ENCODE results near the gene ZSCAN25. TPM values are rescaled to one million over a fixed set of nuclear protein-coding genes. Genes with fewer than 3 reads are reported as not detected.
"Not testable (repeated sequence)": the region's sequence is repeated elsewhere in the genome, so short reads cannot be mapped to it uniquely, and the experiment has no call there.

ZSCAN25 gene
- total RNA-seq, 2 donors from 2014 or later, result 9.4 to 9.7 TPM

- ATAC-seq, result no peak
- intact Hi-C loops (cut with DNase I), result loop anchor here in 1 of 2 donors (10.0 kb wide), 1 partner anchor 206 kb away; no protein-coding TSS in a partner anchor
These were observed 22.0 kb downstream of the ZSCAN25 start for GRCh38 chr7:99638731-99639130.

GRCh38 chr7:99639267-99639666 is 22.5 kb downstream of the ZSCAN25 start:
- DNase-seq, result no peak
- ATAC-seq, result no peak
- intact Hi-C loops (cut with DNase I), result loop anchor here in 1 of 2 donors (10.0 kb wide), 1 partner anchor 206 kb away; no protein-coding TSS in a partner anchor

More at GRCh38 chr7:99638731-99639130, 22.0 kb downstream of the ZSCAN25 start:
- no peak for DNase-seq

- intact Hi-C loops (cut with DNase I), result no loop called here
- ATAC-seq, result no peak
- DNase-seq, result no peak
These were observed 25.3 kb downstream of the ZSCAN25 start for GRCh38 chr7:99642027-99642426.

- intact Hi-C loops (cut with DNase I), result no loop called here
- no peak for DNase-seq
- no peak for ATAC-seq
These were observed 26.7 kb downstream of the ZSCAN25 start for GRCh38 chr7:99643464-99643863.

GRCh38 chr7:99644431-99644830 is 27.7 kb downstream of the ZSCAN25 start:
- DNase-seq (no peak), ATAC-seq (no peak)
- intact Hi-C loops (cut with DNase I), result no loop called here

- intact Hi-C loops (cut with DNase I), result no loop called here
- DNase-seq, result no peak
- ATAC-seq, result no peak
These were observed 28.8 kb downstream of the ZSCAN25 start for GRCh38 chr7:99645590-99645989.

GRCh38 chr7:99648843-99649242 is 32.1 kb downstream of the ZSCAN25 start:
- intact Hi-C loops (cut with DNase I), result no loop called here
- DNase-seq, result no peak
- no peak for ATAC-seq

- DNase-seq (no peak), ATAC-seq (no peak)
- intact Hi-C loops (cut with DNase I), result no loop called here
These were observed 34.5 kb downstream of the ZSCAN25 start for GRCh38 chr7:99651290-99651689.

- DNase-seq, result no peak
- intact Hi-C loops (cut with DNase I), result no loop called here
- ATAC-seq, result no peak
These were observed 35.9 kb downstream of the ZSCAN25 start for GRCh38 chr7:99652671-99653070.

- intact Hi-C loops (cut with DNase I); ATAC-seq: not testable (repeated sequence)
These were observed 36.5 kb downstream of the ZSCAN25 start for GRCh38 chr7:99653269-99653668.

GRCh38 chr7:99653754-99654153 is 37.0 kb downstream of the ZSCAN25 start:
- DNase-seq, result no peak
- no peak for ATAC-seq
- intact Hi-C loops (cut with DNase I), result no loop called here

More at GRCh38 chr7:99653269-99653668, 36.5 kb downstream of the ZSCAN25 start:
- DNase-seq, result not testable (repeated sequence)

GRCh38 chr7:99654626-99655025 is 37.9 kb downstream of the ZSCAN25 start:
- intact Hi-C loops (cut with DNase I); ATAC-seq: not testable (repeated sequence)

GRCh38 chr7:99657879-99658278 is 41.1 kb downstream of the ZSCAN25 start:
- DNase-seq; intact Hi-C loops (cut with DNase I); ATAC-seq: not testable (repeated sequence)

More at GRCh38 chr7:99654626-99655025, 37.9 kb downstream of the ZSCAN25 start:
- not testable (repeated sequence) for DNase-seq

GRCh38 chr7:99665312-99666012 is 48.7 kb downstream of the ZSCAN25 start:
- no peak for DNase-seq
- intact Hi-C loops (cut with DNase I), result no loop called here
- no peak for ATAC-seq

GRCh38 chr7:99666013-99666395 is 49.3 kb downstream of the ZSCAN25 start:
- intact Hi-C loops (cut with DNase I), result no loop called here
- no peak for ATAC-seq
- DNase-seq, result no peak

GRCh38 chr7:99667179-99667578 is 50.4 kb downstream of the ZSCAN25 start:
- intact Hi-C loops (cut with DNase I), result no loop called here
- no peak for ATAC-seq

GRCh38 chr7:99668541-99668940 is 51.8 kb downstream of the ZSCAN25 start:
- ATAC-seq (no peak), DNase-seq (no peak)
- intact Hi-C loops (cut with DNase I), result no loop called here

More at GRCh38 chr7:99667179-99667578, 50.4 kb downstream of the ZSCAN25 start:
- DNase-seq, result no peak

GRCh38 chr7:99669782-99670181 is 53.0 kb downstream of the ZSCAN25 start:
- intact Hi-C loops (cut with DNase I), result no loop called here
- ATAC-seq (no peak), DNase-seq (no peak)

GRCh38 chr7:99672573-99672972 is 55.8 kb downstream of the ZSCAN25 start:
- ATAC-seq, result no peak
- intact Hi-C loops (cut with DNase I), result no loop called here
- no peak for DNase-seq

GRCh38 chr7:99674995-99675742 is 58.4 kb downstream of the ZSCAN25 start:
- intact Hi-C loops (cut with DNase I), result no loop called here
- ATAC-seq, result no peak
- no peak for DNase-seq

All from left cardiac atrium (tissue), 4 donors.